HG02678 (cell line): ENCODE data around the gene CCDC148.
"Not testable (repeated sequence)": the region's sequence is repeated elsewhere in the genome, so short reads cannot be mapped to it uniquely, and the experiment has no call there.

Experiments used
- ATAC-seq: cut with Tn5 transposase; IDR thresholded peaks from one replicate; pipeline ENCODE4 v1.9.1; 2021; ENCODE audit warnings: mild to moderate bottlenecking, moderate library complexity; ENCODE audit not compliant: unreplicated experiment

The CCDC148 gene

GRCh38 chr2:158223066-158223465 lies 233.5 kb downstream of the CCDC148 start:
- not testable (repeated sequence) for ATAC-seq

- no peak for ATAC-seq
These were observed 235.2 kb downstream of the CCDC148 start for GRCh38 chr2:158221063-158222020.

DNA sequence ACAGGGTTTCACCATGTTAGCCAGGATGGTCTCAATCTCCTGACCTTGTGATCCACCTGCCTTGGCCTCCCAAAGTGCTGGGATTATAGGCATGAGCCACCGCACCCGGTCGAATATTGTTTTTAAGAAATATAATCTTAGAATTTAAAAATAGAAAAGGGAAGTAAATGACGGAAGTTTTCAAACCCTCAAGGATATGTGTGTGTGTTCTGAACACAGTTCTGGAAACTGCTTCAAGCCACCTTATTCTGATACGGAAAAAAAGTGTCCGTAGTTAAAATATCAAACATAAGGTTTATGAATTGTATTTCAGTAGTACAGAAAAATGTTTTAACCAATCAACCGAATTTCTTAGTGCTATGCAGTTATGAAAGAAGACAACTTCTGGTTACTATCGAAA lies 239.0 kb downstream of the CCDC148 start:
- no peak for ATAC-seq

GRCh38 chr2:158214431-158214830 lies 242.1 kb downstream of the CCDC148 start:
- peak; percentile 73 for ATAC-seq

DNA sequence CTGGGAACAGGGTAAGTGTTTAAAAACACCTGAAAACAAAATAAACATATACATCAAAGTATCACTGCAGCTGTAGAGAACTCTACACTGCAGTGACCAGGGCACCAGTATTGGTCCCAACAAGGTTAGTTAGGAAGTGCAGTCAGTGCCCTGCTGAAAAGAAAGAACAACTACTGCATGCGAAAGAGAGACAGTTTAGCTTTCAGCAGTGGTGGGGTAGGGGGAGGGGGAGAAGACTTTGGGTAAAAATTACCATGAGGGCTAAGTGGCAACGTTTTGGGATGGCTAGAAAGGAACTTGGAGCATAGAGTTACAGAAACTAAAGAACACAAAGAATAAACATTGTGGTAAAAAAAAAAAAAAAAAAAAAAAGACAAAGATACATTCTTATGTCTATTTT lies 242.8 kb downstream of the CCDC148 start:
- no peak for ATAC-seq

DNA sequence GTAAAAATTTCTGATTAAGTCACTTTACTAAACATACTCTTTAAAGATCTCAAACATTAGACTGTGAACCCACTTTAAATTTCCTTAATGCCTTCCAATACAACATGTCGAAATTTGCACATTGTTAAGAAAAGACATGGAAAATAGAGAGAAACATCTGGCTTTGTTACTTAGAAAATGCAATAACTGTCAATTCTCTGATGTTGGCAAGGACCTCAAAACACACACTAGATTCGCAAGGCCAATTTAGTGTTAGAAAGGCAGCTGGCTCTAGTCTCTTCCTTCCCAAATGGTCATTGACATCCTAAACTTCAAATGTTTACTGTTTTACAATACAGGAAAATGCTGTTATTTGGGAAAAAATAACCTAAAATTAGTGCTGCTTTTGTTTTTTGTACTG lies 244.3 kb downstream of the CCDC148 start:
- no peak for ATAC-seq

- ATAC-seq = no peak
These were observed 245.1 kb downstream of the CCDC148 start for GRCh38 chr2:158211502-158211901.

- no peak for ATAC-seq
These were observed 249.2 kb downstream of the CCDC148 start for GRCh38 chr2:158207354-158207753.

- no peak for ATAC-seq
These were observed 251.3 kb downstream of the CCDC148 start for GRCh38 chr2:158205215-158205614.

DNA sequence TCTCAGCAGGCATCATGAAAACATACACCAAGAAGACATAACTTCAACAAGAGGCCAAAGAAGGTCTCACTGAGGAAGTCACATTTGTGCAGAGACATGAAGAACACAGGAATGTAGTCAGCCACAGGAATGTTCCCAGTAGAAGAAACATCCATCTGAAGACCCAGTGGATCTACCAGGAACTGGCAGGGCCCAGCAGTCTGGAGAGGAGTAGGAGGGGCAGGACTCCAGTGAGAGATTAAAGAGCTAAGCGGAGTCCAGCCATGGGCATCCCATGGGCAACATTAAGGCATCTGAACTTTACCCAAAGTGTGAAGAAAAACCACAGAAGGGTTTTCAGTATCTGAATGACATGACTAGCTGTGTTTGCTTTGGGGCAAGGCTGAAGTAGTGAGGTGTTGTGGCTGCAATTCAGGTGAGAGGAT lies 251.8 kb downstream of the CCDC148 start:
- no peak for ATAC-seq

DNA sequence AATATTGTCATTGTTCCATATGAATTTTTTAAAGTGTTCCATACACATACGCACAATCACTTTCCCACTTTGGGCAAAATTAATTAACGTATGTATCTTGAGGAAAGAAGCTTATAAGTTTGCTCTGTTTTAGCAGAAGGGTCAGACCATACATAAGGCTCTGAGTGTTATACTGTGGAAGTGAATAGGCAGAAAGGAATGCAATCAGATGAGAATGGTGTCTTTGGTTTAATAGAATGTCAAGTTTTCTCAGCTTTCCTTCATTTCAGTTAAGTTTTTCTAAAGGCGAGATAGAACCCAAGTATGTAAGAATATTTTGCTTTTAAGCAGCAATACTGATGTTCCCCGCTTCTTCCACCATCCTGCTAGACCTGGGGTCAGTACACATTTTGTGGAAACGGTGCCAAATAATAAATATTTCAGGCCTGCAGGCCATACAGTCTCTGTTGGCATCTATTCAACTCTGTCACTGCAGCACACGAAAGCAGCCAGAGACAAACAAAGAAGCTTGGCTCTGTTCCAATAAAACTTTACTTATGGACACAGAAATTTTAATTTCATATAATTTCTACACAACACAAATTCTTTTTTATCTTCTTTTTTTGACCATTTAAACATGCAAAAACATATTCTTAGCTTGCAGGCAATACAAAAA lies 254.3 kb downstream of the CCDC148 start:
- ATAC-seq = no peak

- no peak for ATAC-seq
These were observed 256.5 kb downstream of the CCDC148 start for GRCh38 chr2:158199928-158200650.

- ATAC-seq = no peak
These were observed 258.6 kb downstream of the CCDC148 start for GRCh38 chr2:158197940-158198339.

DNA sequence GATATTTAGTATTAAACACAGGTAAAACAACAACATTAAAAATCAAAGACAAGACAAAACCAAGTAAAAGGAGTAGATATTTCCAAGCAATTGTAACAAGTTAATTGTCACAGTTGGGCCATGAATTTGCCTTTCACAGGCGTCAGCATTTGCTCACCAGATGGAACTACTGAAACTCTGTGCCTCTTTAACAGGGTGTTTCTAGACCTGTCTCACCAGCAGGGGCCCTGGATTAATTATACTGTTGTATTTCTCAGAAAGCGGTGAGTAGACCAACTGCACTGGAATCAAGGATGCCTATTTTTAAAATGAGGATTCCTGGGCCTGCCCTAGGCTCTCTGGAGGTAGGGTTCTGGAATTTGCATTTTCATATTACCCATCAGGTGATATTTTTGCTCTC lies 262.3 kb downstream of the CCDC148 start:
- no peak for ATAC-seq

DNA sequence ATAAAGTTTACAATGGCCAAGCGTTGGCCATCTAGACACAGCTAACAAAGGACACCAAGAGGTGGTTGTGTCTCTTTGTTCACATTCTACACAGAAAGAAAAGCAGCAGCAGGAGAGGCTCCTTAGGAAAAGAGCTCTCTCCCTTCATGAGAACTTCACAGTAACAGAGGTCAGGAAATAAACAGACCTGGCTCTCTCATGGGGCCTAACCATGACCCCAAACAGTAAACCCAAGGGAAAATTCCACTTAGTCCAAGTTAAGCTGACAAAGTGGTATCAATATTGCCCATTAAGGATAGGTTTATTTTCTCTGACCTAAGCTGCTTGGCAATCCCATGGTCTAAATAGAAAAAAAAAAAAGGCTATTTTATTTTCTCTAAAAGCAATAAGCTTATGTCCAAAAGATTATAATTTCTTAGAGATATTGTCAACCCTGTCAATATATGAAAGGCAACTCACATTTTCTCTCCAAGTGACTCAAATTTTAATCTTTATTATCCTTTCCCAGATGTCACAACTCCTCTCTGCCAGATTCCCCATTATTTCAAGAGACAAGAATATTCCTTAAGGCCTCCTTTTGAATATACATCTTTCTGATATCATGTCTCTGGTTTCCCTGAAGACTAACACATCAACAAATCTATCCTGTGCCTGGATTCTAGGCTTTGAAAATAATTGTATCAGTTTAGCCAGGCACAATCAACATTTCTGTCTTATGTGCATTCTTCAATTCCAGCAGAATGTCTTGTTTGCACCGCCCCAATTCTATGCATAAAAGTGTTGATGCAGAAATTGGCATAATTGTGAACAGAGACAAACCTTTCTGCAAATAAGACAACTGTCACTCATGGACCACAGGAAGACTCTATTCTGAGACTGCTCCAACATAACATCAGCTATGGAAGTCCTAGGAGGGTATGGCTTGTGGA lies 263.8 kb downstream of the CCDC148 start:
- ATAC-seq = no peak

- peak; percentile 81 for ATAC-seq
These were observed 265.3 kb downstream of the CCDC148 start for GRCh38 chr2:158191076-158191895.

DNA sequence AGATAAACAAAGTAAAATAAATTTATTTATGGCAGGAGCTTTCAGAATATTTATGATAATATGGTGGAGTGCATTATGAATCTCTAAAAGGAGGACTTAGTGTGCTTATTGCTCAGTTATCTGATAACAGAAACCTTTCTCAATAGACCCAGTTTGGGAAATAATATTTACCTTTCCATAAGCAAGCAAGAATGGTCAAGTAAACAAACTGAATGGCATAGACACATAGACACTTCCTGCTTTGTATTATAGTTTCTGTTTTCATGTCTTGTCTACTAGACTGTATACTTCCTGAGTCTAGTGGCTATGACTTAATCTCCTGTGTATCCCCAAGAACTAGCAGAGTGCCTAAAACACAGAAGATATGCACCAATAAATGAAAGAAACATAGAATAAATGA lies 267.0 kb downstream of the CCDC148 start:
- peak; percentile 36 for ATAC-seq

GRCh38 chr2:158187908-158188307 lies 268.6 kb downstream of the CCDC148 start:
- no peak for ATAC-seq

- ATAC-seq = no peak
These were observed 271.8 kb downstream of the CCDC148 start for GRCh38 chr2:158184556-158185343.
